GM19372 (cell line): ENCODE data around the gene SOX21.

Source experiments
- ATAC-seq: cut with Tn5 transposase; IDR thresholded peaks from one replicate; pipeline ENCODE4 v1.9.1; 2021; ENCODE audit warnings: mild to moderate bottlenecking, low read depth, moderate library complexity; ENCODE audit not compliant: unreplicated experiment

SOX21 gene

DNA sequence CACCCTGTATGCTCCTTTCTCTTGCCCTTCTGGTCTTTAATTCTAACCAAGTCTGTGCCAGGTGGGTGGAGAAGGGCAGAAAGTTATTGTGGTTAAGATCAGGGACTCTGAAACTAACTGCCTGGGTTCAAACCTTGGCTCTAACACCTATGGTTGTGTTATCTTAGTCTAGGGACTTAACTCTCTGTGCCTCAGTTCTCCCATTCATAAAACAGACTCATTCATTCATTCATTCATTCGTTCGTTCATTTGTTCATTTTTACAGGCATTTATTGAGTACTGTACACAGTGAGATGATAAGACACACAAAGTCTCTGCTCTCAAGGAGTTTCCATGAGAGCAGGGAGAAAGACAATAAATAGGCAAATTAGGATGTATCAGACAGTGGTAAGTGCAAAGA, 30.1 kb downstream of the SOX21 start:
- no peak for ATAC-seq

DNA sequence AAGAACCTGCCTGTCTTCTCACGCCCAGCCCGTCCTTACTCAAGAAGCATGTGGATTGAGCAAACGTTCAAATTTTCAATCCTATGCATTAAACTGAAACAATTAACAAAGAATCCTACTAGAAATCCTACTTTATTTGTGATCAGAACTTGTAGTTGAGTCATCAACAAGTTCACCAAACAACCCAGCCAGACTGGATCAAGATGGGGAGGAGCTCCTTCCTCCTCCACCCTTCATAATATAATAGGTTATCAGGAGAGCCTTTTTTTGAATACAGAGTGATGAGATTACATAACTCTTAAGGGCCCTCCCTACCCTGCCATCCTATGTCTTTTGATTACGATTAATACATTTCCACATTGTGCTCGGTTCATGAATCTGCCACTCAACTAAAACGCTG, 32.7 kb downstream of the SOX21 start:
- no peak for ATAC-seq

DNA sequence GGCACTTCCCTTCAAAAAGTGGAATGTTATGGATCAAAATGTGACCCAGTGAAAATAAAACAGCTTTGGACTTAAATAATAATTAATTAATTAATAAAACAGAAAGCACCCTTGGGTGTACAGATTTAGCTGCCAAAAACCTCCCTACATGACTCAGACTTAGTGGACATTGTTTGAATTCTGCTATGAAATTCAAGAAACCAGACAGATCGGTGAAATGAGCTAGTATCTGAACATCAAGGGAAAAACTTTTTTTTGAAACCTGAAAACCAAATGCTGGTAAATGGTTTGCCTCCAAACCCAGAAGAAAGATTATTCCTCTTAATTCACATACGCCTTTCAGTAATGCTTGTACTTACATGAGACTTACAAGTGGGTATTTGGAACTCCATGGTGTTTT, 33.5 kb downstream of the SOX21 start:
- no peak for ATAC-seq

DNA sequence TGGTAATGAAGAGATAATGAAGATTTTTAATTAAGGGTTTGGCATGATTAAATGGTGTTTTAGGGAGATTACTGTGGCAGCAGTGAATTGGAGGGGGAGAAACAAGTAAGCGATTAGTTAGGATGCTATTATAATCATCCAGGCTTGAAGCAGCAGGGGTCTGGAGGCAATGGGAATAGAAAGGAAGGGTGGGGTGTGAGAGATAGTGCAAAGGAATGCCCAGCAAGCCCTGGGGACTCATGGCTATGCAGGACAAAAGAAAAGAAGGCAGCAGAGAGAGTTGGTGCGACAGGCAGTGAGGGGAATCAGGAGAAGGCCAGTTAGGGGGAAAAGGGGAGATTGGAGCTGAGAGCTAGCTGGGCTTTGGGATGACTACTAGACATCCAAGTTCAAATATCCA, 34.5 kb downstream of the SOX21 start:
- ATAC-seq: no peak

DNA sequence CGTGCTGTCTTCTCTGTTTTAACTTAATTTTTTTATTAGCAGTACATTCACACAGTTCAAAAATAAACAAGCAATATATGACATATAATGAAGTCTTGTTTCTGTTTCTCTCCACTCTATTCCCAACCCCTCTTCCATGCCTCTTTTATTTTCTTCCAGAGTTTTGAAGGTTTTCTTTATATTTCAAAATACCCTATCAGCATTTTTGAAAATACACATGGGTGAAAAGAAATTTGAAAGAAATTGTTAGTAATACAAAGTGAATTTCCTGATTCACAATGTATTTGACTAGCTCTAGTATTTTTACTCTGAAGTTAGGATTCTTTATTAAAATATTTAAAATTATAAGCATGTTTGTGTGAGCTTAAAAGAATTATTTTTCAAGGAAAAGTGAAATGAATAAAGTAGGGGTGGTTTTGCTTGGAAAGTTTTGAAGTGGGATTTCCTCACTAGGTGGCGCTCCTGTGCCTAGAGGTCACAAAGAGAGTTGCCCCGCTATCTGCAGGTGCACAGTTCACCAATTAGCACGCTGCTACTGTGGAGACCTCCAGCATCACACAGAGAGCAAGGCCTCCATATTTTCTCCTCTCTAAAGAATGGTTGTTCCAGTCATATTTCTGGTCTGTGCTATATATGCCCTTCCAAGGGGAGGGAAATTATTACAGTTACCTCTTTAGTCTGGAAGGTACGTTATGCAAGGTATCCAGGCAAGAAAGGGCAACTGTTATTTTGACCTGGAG, 37.6 kb downstream of the SOX21 start:
- ATAC-seq: peak; percentile 82

DNA sequence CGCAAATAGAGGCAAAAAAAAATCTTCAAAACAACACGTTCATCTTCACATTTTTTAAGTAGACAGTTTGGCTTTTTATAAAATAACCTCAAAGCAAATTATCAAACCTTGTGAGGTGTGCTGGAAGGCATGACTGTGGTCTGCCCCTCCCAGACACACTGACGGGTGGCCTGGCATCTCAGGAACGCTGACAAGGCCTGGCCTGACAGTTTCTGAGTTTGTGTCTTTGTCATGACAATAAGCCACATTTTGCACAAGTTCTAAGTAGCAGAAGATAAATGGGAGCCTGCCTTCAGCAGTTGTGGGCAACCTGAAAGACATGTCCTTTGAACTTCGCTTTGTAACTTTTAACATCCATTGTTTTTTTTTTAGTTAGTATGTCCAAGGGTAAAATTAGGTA, 38.5 kb downstream of the SOX21 start:
- ATAC-seq: no peak

DNA sequence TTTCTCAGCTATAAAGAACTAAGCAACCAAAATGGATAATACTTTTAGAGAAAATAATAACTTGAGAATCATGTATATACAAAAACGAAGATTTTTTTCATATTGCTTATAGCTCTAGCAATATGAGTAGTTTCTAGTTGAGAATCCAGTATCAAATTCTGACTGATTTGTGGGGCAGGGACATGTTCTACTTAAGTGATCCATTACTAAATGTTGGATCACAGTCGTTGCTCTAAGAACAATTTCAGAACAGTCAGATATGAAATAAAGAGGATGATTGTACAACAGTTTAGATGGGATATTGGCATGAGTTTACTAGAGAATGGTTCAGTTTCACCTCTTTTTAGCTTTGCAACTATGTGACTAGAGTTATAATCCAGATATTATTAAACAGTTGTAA, 39.9 kb downstream of the SOX21 start:
- ATAC-seq: no peak

DNA sequence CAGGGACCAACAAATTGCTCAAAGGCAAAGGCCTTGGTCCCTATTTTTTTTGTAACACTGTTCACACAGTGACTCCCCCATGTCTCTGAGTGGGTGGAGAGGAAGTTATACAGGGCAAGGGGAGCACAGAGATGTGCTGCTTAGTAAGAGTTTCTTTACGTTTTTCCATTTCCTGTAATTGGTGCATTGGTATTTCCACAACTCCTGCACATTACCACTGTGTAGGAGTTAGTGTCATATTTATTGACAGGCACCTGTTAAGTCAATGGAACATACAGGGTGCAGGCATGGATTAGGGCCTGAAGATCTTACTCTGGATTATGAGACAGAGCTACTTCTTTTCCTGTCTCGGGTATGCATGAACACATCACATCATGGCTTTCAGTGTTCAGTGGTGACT, 45.2 kb downstream of the SOX21 start:
- no peak for ATAC-seq

DNA sequence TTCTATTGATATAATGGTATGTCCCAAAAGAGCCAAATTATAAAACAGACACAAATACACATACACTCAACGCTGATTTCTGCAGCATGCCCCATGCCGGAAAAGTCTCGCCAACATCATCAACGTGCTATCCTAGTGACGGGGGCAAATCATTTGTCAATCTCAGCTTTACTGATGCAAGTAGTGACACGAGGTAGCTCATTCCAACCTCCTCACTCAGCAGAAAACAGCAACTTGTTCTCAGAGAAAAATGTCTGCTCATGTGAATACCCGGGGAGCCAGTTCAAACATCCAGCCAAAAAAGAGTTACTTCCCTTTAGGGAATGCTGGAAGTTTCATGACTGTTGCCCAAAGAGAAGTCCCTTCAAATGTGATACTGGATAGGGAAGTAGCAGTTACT, 46.3 kb downstream of the SOX21 start:
- ATAC-seq: no peak

DNA sequence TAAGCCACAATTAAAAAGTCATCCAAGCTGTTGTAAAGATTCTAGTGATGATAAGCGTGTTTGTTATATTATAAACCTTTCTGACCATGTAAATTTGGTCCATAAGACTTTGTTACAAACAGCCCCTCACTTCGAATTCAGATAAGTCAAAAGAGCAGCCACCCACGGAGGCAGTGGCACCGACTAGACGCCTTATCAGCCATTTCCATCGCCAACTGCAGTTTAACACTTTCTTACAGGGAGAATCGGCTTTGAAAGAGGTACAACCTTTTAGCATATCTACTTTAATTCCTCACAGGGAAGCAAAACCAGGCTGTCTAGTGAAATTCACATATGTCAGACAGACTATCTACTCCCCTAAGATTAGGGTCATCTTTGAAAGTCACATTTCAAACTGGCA, 47.5 kb downstream of the SOX21 start:
- ATAC-seq: no peak

DNA sequence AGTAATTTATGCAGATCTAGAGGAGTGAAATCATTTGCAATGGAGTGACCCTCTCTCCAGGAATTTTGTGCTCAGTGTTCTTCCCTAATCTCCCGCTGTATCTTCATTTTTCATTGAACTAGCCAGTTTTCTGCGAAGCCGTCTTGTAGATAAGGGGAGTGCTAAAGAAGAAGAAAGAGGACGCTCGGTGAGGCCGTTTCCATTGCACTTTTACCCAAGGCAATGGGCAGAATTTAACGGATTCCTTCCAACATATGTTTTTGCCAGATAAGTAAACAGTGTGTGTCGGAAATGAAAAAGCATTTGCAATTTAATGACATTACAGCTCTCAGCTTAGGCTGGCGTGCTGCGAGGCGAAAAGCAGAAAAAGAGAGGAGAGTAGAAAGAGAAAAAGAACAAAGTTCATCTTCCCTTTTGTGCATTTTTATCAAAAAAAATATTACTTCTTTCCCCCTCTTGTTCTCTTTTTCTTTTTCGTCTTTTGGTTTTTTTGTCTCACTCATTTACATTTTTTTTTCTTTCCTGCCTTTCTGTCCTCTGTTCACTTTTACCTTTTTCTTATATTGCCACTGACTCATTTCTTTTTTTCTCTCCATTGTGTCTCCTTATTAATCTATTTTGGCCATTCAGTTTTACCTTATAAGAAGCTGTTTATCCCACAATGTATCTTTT, 49.9 kb downstream of the SOX21 start:
- no peak for ATAC-seq

DNA sequence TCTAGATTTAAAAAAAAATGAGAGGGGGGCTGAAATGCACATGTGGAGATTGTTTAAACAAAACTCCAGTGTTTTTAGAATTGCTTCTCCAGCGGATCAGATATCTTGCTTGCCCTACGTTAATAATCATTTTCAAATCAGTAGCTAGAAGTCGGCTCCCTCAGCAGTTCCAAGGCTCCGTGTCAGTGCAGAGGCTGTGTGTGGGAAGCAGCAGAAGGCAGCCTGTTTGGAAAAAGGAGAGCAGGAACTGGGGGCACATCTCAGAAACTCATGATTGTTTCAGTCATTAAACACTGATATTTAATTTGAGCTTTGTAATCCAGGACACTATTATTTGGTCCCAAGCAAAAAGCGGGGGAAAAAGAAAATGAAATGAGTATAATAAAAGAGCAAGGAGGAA, 50.9 kb downstream of the SOX21 start:
- ATAC-seq: no peak

DNA sequence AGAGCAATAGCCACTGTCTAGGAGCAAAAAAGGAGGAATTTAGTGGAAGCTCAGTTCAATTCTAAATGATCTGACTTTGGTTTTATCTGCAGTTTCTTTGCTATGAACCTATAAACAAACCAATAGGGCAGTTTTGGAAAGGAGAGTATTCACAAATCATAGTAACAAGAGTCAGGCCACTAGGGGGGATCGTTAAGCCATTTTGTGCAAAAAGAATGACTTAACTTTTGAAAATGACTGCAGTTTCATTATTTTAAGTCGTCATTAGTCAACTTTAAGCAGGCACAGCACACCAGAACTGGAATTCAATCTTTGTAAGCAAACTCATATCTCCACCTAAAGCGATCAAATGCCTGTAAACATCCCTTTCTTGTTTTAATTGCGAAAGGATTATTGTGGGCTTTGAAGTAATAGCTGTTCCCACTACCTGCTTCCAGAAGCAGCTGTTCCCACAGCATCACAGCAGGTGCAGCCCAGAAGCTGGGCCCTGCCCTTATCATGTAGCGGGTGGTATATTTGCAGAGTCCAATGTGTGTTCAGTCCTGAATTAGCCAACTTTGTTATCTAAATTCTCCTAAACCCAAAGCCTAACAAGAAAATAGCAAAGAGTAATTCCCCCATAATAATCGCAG, 51.5 kb downstream of the SOX21 start:
- ATAC-seq: no peak
